ENCODE results near the gene ALX4.

Gene ALX4

GRCh38 chr11:44305026-44305469 is 4.9 kb downstream of the ALX4 start:
- H3K27me3 ChIP-seq (replicated peaks; ENCODE audit: insufficient read depth, low read length) = peaks cover 72% of the 10 kb centered on the region
- H3K9me2 ChIP-seq (replicated peaks; ENCODE audit: insufficient read depth, low read length) = no peaks in the 10 kb centered on the region
- no peaks in the 10 kb centered on the region for H3F3A ChIP-seq (ENCODE audit: insufficient read depth, low read length)
- H4K20me1 ChIP-seq (ENCODE audit: insufficient read depth, low read length) = no peaks in the 10 kb centered on the region
- no peaks in the 10 kb centered on the region for H3K79me2 ChIP-seq (ENCODE audit: low read length)
- peak overlapping the region; percentile 95 for H2AFZ ChIP-seq (ENCODE audit: low read length)
- H3K4me2 ChIP-seq (ENCODE audit: low read depth, low read length) = peak overlapping the region; percentile 84
- no peaks in the 10 kb centered on the region for H3K9me3 ChIP-seq (replicated peaks; ENCODE audit: insufficient read depth, low read length)
- peak overlapping the region; percentile 78 for H3K4me3 ChIP-seq (ENCODE audit: low read length)
- no peaks in the 10 kb centered on the region for H3K36me3 ChIP-seq (replicated peaks; ENCODE audit: insufficient read depth, low read length)
- 0 out of 2 replicates have a peak, but pooled peaks cover 4% of the 10 kb centered on the region for H3K4me1 ChIP-seq (ENCODE audit: low read length)
- no peak overlapping the region; the same call in 1 of the 2 replicates for H3K9ac ChIP-seq (ENCODE audit: low read length)
- DNase-seq = no peak
- H3K27ac ChIP-seq (ENCODE audit: low read length) = no peak overlapping the region
- TF ChIP-seq EZH2 (optimal IDR thresholded peaks at IDR 0.05; ENCODE audit: low read depth, low read length) (no peak), CTCF (IDR thresholded peaks at IDR 0.05; ENCODE audit: low read length) (no peak)

GRCh38 chr11:44304091-44305025 is 5.6 kb downstream of the ALX4 start:
- H4K20me1 ChIP-seq (ENCODE audit: insufficient read depth, low read length) = no peaks in the 10 kb centered on the region
- H3K36me3 ChIP-seq (replicated peaks; ENCODE audit: insufficient read depth, low read length) = no peaks in the 10 kb centered on the region
- H3F3A ChIP-seq (ENCODE audit: insufficient read depth, low read length) = no peaks in the 10 kb centered on the region
- H3K4me3 ChIP-seq (ENCODE audit: low read length) = peak overlapping the region; percentile 78; the same call in 1 of the 2 replicates
- no peaks in the 10 kb centered on the region for H3K9me3 ChIP-seq (replicated peaks; ENCODE audit: insufficient read depth, low read length)
- no peak for TF ChIP-seq CTCF (IDR thresholded peaks at IDR 0.05; ENCODE audit: low read length)
- TF ChIP-seq EZH2phosphoT487 (IDR thresholded peaks at IDR 0.05; ENCODE audit: low read length) = no peak
- no peak for TF ChIP-seq EZH2 (optimal IDR thresholded peaks at IDR 0.05; ENCODE audit: low read depth, low read length)
- no peak for DNase-seq
- H3K9ac ChIP-seq (ENCODE audit: low read length) = no peak overlapping the region
- no peaks in the 10 kb centered on the region for H3K9me2 ChIP-seq (replicated peaks; ENCODE audit: insufficient read depth, low read length)
- H3K27me3 ChIP-seq (replicated peaks; ENCODE audit: insufficient read depth, low read length) = peaks cover 66% of the 10 kb centered on the region
- no peak overlapping the region for H2AFZ ChIP-seq (ENCODE audit: low read length)
- H3K4me2 ChIP-seq (ENCODE audit: low read depth, low read length) = peak overlapping the region; percentile 84; the same call in 1 of the 2 replicates
- H3K4me1 ChIP-seq (ENCODE audit: low read length) = 0 out of 2 replicates have a peak, but pooled peaks cover 4% of the 10 kb centered on the region
- H3K79me2 ChIP-seq (ENCODE audit: low read length) = no peaks in the 10 kb centered on the region
- H3K27ac ChIP-seq (ENCODE audit: low read length) = no peak overlapping the region

DNA sequence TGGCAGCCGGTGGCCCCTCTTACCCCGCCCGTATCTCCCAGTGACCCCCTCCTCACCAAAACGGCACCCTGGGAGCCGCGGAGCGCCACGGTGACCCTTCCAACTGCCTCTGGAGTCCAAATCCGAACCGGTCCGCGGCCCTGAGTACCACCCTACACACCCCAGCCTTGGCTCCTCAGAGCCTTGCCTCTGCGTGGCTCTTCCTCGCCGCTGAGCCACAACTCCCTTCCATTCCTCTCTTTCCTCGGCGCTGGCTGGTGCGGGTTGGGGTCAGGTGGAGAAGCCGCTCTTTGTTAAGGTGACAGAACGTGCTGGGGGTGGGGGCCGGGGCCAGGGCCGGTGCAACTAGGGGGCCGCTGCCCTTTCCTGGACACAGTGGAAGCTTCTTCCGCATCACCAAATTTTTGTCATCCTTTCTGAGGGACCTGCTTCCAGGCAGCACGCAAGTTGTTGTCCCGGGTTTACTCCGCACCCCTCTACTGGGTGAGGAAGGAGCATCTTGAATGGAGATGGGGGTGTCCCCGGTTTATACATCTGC is 6.5 kb downstream of the ALX4 start:
- Histone ChIP-seq H3K4me3 (ENCODE audit: low read length) (no peak overlapping the region), H3K4me1 (ENCODE audit: low read length) (0 out of 2 replicates have a peak, but pooled peaks cover 4% of the 10 kb centered on the region), H3K9me3 (replicated peaks; ENCODE audit: insufficient read depth, low read length) (no peaks in the 10 kb centered on the region), H4K20me1 (ENCODE audit: insufficient read depth, low read length) (no peaks in the 10 kb centered on the region), H3K9ac (ENCODE audit: low read length) (no peak overlapping the region), H3K4me2 (ENCODE audit: low read depth, low read length) (no peak overlapping the region), H3F3A (ENCODE audit: insufficient read depth, low read length) (no peaks in the 10 kb centered on the region), H3K79me2 (ENCODE audit: low read length) (no peaks in the 10 kb centered on the region), H3K36me3 (replicated peaks; ENCODE audit: insufficient read depth, low read length) (no peaks in the 10 kb centered on the region), H3K9me2 (replicated peaks; ENCODE audit: insufficient read depth, low read length) (no peaks in the 10 kb centered on the region), H2AFZ (ENCODE audit: low read length) (no peak overlapping the region), H3K27me3 (replicated peaks; ENCODE audit: insufficient read depth, low read length) (peaks cover 64% of the 10 kb centered on the region), H3K27ac (ENCODE audit: low read length) (no peak overlapping the region)
- DNase-seq = no peak
- TF ChIP-seq EZH2 (optimal IDR thresholded peaks at IDR 0.05; ENCODE audit: low read depth, low read length) = no peak
- no peak for TF ChIP-seq CTCF (IDR thresholded peaks at IDR 0.05; ENCODE audit: low read length)
- no peak for TF ChIP-seq EZH2phosphoT487 (IDR thresholded peaks at IDR 0.05; ENCODE audit: low read length)

Data from MM.1S (cell line).